Panc1 (cell line): ENCODE results near the gene SELENOM. TPM values are rescaled to one million over a fixed set of nuclear protein-coding genes. Genes with fewer than 3 reads are reported as not detected.
A peak's percentile ranks its signal among the peaks of the same experiment; 100 is the strongest.

ENCODE experiments used
- ATAC-seq: fragments of 200-7000 bp; cut with Tn5 transposase; 2 replicates; pipeline ENCODE4 v1.9.1; 2020; ENCODE audit warnings: mild to moderate bottlenecking, moderate library complexity
- BruUV-seq: library from RNA; stranded (reverse); fragments of 400-500 nt; replicated peaks from 2 replicates; lab custom pipeline; 2021; lab: Mats Ljungman, UMichigan
- CTCF ChIA-PET: fragments of 300-600 bp; sonication (Branson Sonifier 250); formaldehyde crosslinking; loops from one replicate; lab custom pipeline; 2022; ENCODE audit warnings: antibody characterized with exemption; lab: Charles Lee
- POLR2A ChIA-PET: fragments of 300-600 bp; sonication (Branson Sonifier 250); formaldehyde crosslinking; loops from one replicate; lab custom pipeline; 2022; ENCODE audit warnings: antibody characterized with exemption; lab: Charles Lee
- DNase-seq: peaks from one replicate; pipeline ENCODE4 v3.0.0-alpha.2; 2010; ENCODE audit warnings: low read depth, low spot score
- H3K27ac ChIP-seq: 2 replicates; pipeline ENCODE4 v1.5.1; 2011; ENCODE audit warnings: mild to moderate bottlenecking, low read length, inconsistent platforms
- H3K27me3 ChIP-seq: fragments of 200-500 bp; sonication (Bioruptor generic); 2 replicates; pipeline ENCODE4 v1.6.0; 2014; ENCODE audit warnings: low read length, inconsistent platforms; ENCODE audit not compliant: control insufficient read depth, insufficient read depth
- H3K36me3 ChIP-seq: fragments of 200-500 bp; sonication (Bioruptor generic); 2 replicates; pipeline ENCODE4 v1.5.1; 2014; ENCODE audit warnings: inconsistent platforms, mild to moderate bottlenecking, low read length, moderate library complexity; ENCODE audit not compliant: control insufficient read depth, insufficient read depth
- H3K4me1 ChIP-seq: 2 replicates; pipeline ENCODE4 v1.5.1; 2011; ENCODE audit warnings: inconsistent platforms, mild to moderate bottlenecking, low read length, moderate library complexity; ENCODE audit not compliant: control insufficient read depth, insufficient read depth
- H3K4me3 ChIP-seq, 2 experiments: 2 replicates each; pipeline ENCODE4 v1.5.1; 2011 to 2012; ENCODE audit warnings: low read depth in 2 of 2, low read length in 2 of 2, mild to moderate bottlenecking in 2 of 2, inconsistent platforms in 1 of 2, moderate library complexity in 1 of 2
- H3K9me3 ChIP-seq: fragments of 200-500 bp; sonication (Bioruptor generic); 2 replicates; pipeline ENCODE4 v1.5.1; 2014; ENCODE audit warnings: low read depth, mild to moderate bottlenecking, inconsistent platforms, low read length, moderate library complexity; ENCODE audit not compliant: control insufficient read depth, insufficient read depth
- POLR2AphosphoS5 ChIP-seq: IDR thresholded peaks from 2 replicates; pipeline ENCODE4 v1.6.1; 2012; ENCODE audit warnings: mild to moderate bottlenecking, low read depth, low read length, moderate library complexity
- SIN3A ChIP-seq: IDR thresholded peaks from 2 replicates; pipeline ENCODE4 v1.6.1; 2012; ENCODE audit warnings: low read depth, mild to moderate bottlenecking, low read length, moderate library complexity, borderline replicate concordance; ENCODE audit not compliant: insufficient read depth
- TCF7L2 ChIP-seq: IDR thresholded peaks from 2 replicates; pipeline ENCODE4 v1.6.1; 2011; ENCODE audit warnings: mild to moderate bottlenecking, low read depth, low read length, inconsistent platforms
- in situ Hi-C: cut with HindIII; loops from 2 replicates; pipeline ENCODE4 v1.10.0; 2016; ENCODE audit warnings: low sequenced_read_pairs, low pct_unique_long_range_greater_than_20kb
- intact Hi-C: fragments of 100-400 bp; cut with micrococcal nuclease; formaldehyde crosslinking; loops from one replicate; pipeline ENCODE4 v1.10.0; 2022; ENCODE audit not compliant: unreplicated experiment
- total RNA-seq: library from RNA; stranded (reverse); gene quantifications from one replicate; pipeline ENCODE4 v1.2.1, GENCODE V29; 2021; ENCODE audit not compliant: unreplicated experiment
- TF ChIP-seq, protein P1 (sequence below), 2 experiments: IDR thresholded peaks; 2 replicates each; pipeline ENCODE4 v1.6.1; 2011 to 2012; ENCODE audit warnings: low read depth in 2 of 2, control low read depth in 1 of 2, low read length in 1 of 2, mild to moderate bottlenecking in 1 of 2, moderate library complexity in 1 of 2; ENCODE audit not compliant: insufficient read depth in 1 of 2
- TF ChIP-seq, protein P2 (sequence below): fragments of 450-650 bp; IDR thresholded peaks from 2 replicates; pipeline ENCODE4 v1.5.1; 2017; ENCODE audit warnings: mild to moderate bottlenecking

Gene SELENOM
- total RNA-seq, 1 experiment from 2014 or later, result 84.4 TPM

- H3K9me3 ChIP-seq, result no peaks in the 10 kb centered on the region
- H3K27me3 ChIP-seq, result no peaks in the 10 kb centered on the region
- intact Hi-C loops (no loop called here), in situ Hi-C loops (no loop called here)
- CTCF ChIA-PET, result interaction anchor here (1.0 to 1.4 kb wide), 3 partner anchors 40 to 64 kb away, joined by 3 to 4 read pairs (median 4); partner anchors contain the start of gene SELENOM
- H3K36me3 ChIP-seq, result no peaks in the 10 kb centered on the region
- TF ChIP-seq SIN3A, result no peak
- TF ChIP-seq, protein P1, sequence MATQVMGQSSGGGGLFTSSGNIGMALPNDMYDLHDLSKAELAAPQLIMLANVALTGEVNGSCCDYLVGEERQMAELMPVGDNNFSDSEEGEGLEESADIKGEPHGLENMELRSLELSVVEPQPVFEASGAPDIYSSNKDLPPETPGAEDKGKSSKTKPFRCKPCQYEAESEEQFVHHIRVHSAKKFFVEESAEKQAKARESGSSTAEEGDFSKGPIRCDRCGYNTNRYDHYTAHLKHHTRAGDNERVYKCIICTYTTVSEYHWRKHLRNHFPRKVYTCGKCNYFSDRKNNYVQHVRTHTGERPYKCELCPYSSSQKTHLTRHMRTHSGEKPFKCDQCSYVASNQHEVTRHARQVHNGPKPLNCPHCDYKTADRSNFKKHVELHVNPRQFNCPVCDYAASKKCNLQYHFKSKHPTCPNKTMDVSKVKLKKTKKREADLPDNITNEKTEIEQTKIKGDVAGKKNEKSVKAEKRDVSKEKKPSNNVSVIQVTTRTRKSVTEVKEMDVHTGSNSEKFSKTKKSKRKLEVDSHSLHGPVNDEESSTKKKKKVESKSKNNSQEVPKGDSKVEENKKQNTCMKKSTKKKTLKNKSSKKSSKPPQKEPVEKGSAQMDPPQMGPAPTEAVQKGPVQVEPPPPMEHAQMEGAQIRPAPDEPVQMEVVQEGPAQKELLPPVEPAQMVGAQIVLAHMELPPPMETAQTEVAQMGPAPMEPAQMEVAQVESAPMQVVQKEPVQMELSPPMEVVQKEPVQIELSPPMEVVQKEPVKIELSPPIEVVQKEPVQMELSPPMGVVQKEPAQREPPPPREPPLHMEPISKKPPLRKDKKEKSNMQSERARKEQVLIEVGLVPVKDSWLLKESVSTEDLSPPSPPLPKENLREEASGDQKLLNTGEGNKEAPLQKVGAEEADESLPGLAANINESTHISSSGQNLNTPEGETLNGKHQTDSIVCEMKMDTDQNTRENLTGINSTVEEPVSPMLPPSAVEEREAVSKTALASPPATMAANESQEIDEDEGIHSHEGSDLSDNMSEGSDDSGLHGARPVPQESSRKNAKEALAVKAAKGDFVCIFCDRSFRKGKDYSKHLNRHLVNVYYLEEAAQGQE (IDR thresholded peaks at IDR 0.05; ENCODE audit: insufficient read depth in 1 of 2, low read depth in 2 of 2, low read length in 1 of 2), result no peak
- no peak for TF ChIP-seq TCF7L2
- no peak for TF ChIP-seq POLR2AphosphoS5
- TF ChIP-seq, protein P2, sequence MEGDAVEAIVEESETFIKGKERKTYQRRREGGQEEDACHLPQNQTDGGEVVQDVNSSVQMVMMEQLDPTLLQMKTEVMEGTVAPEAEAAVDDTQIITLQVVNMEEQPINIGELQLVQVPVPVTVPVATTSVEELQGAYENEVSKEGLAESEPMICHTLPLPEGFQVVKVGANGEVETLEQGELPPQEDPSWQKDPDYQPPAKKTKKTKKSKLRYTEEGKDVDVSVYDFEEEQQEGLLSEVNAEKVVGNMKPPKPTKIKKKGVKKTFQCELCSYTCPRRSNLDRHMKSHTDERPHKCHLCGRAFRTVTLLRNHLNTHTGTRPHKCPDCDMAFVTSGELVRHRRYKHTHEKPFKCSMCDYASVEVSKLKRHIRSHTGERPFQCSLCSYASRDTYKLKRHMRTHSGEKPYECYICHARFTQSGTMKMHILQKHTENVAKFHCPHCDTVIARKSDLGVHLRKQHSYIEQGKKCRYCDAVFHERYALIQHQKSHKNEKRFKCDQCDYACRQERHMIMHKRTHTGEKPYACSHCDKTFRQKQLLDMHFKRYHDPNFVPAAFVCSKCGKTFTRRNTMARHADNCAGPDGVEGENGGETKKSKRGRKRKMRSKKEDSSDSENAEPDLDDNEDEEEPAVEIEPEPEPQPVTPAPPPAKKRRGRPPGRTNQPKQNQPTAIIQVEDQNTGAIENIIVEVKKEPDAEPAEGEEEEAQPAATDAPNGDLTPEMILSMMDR, result no peak
- ATAC-seq, result peak; percentile 66
- POLR2A ChIA-PET, result no interaction called here
- BruUV-seq, result no TSS peak
- no peak overlapping the region for H3K4me3 ChIP-seq
- no peaks in the 10 kb centered on the region for H3K4me1 ChIP-seq
- DNase-seq, result no peak
- peak overlapping the region; percentile 34; the same call in 1 of the 2 replicates for H3K27ac ChIP-seq
Observed at GRCh38 chr22:31148488-31148887, 41.1 kb upstream of the SELENOM start.

DNA sequence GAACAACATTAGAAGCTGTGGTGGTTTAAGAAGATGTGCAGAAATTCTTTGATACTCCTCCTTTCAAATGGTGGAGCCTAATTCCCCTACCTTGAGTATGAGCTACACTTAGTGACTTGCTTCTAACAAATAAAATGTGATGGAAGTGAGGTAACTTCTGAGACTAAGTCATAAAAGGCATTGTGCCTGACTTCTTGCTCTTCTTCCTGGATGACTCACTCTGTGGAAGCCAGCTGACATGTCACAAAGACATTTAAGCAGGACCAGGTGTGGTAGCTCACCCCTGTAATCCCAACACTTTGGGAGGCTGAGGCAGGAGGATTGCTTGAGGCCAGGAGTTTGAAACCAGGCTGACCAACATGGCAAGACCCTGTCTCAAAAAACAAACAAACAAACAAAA lies 36.9 kb upstream of the SELENOM start:
- CTCF ChIA-PET, result no interaction called here

More for the DNA sequence above, 36.9 kb upstream of the SELENOM start:
- ATAC-seq, result no peak
- Histone ChIP-seq H3K36me3 (no peaks in the 10 kb centered on the region), H3K27ac (no peak overlapping the region), H3K9me3 (no peaks in the 10 kb centered on the region), H3K27me3 (no peaks in the 10 kb centered on the region), H3K4me1 (no peaks in the 10 kb centered on the region), H3K4me3 (no peak overlapping the region)
- no peak for DNase-seq
- POLR2A ChIA-PET, result no interaction called here
- in situ Hi-C loops, result no loop called here
- TF ChIP-seq SIN3A, result no peak
- TF ChIP-seq POLR2AphosphoS5, result no peak
- TF ChIP-seq, protein P2, result no peak
- TF ChIP-seq, protein P1 (IDR thresholded peaks at IDR 0.05; ENCODE audit: insufficient read depth in 1 of 2, low read depth in 2 of 2, low read length in 1 of 2), result no peak
- TF ChIP-seq TCF7L2, result no peak
- no TSS peak for BruUV-seq
- intact Hi-C loops, result no loop called here
